Measurements from ENCODE around the gene MMD2. TPM values are rescaled to one million over a fixed set of nuclear protein-coding genes. Genes with fewer than 3 reads are reported as not detected.

The MMD2 gene
- polyA plus RNA-seq, 2 of the 4 experiments (the other 2 are of a cell fraction), result not detected

DNA sequence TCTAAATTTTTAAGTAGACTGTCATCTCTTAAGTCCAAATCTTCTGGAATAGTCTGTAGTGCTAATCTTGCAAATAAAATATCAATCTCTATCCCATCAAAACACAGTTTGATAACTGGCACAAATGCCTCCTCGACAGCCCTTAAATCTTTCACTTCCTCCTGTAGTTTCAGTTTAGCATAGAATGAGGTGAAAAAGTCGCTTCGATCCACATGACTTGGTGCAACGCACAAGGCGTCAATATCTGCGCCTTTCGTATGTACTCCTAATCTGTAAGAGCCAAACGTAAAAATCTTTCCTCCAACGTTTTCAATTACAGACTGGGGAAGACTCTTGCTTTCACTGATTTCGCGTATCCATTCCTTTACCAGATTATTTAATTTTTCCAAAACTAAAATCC lies 97.8 kb downstream of the MMD2 start:
- 85% methylated on average over 11 of the region's 11 CpGs for WGBS (ENCODE audit: missing lambda C conversion rate)
- no peaks in the 10 kb centered on the region for H3K4me1 ChIP-seq
- no peak overlapping the region for H3K4me2 ChIP-seq
- ChIA-PET POLR2A (no interaction called here), CTCF (no interaction called here)
- no peak overlapping the region for H3K27ac ChIP-seq
- no peaks in the 10 kb centered on the region for H3K9me3 ChIP-seq
- DNase-seq (ENCODE audit: low read depth in 1 of 2, low spot score in 1 of 2) (no peak), FAIRE-seq (no peak), ATAC-seq (no peak)
- H3K4me3 ChIP-seq, result no peak overlapping the region
- TF ChIP-seq, protein P1, sequence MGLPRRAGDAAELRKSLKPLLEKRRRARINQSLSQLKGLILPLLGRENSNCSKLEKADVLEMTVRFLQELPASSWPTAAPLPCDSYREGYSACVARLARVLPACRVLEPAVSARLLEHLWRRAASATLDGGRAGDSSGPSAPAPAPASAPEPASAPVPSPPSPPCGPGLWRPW (IDR thresholded peaks at IDR 0.05), result no peak
- TF ChIP-seq, protein P2, sequence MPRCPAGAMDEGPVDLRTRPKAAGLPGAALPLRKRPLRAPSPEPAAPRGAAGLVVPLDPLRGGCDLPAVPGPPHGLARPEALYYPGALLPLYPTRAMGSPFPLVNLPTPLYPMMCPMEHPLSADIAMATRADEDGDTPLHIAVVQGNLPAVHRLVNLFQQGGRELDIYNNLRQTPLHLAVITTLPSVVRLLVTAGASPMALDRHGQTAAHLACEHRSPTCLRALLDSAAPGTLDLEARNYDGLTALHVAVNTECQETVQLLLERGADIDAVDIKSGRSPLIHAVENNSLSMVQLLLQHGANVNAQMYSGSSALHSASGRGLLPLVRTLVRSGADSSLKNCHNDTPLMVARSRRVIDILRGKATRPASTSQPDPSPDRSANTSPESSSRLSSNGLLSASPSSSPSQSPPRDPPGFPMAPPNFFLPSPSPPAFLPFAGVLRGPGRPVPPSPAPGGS (IDR thresholded peaks at IDR 0.05), result no peak
- TF ChIP-seq EHMT2 (IDR thresholded peaks at IDR 0.05; ENCODE audit: low read depth) (no peak), FOXS1 (CRISPR knock-in tag; IDR thresholded peaks at IDR 0.05) (no peak), HDAC2 (IDR thresholded peaks at IDR 0.05) (no peak), NFE2L2 (conservative IDR thresholded peaks at IDR 0.05; ENCODE audit: low read length) (no peak), MAFK (IDR thresholded peaks at IDR 0.05; ENCODE audit: partially characterized antibody) (no peak), RNF2 (IDR thresholded peaks at IDR 0.05; ENCODE audit: borderline replicate concordance, low read depth) (no peak), NR3C1 (IDR thresholded peaks at IDR 0.05) (no peak), EHF (CRISPR knock-in tag; IDR thresholded peaks at IDR 0.05) (no peak), JUN (IDR thresholded peaks at IDR 0.05) (no peak), POLR2A (IDR thresholded peaks at IDR 0.05; ENCODE audit: low read length) (no peak), CBX2 (IDR thresholded peaks at IDR 0.05; ENCODE audit: borderline replicate concordance, low read depth) (no peak)
- TF ChIP-seq, protein P3, sequence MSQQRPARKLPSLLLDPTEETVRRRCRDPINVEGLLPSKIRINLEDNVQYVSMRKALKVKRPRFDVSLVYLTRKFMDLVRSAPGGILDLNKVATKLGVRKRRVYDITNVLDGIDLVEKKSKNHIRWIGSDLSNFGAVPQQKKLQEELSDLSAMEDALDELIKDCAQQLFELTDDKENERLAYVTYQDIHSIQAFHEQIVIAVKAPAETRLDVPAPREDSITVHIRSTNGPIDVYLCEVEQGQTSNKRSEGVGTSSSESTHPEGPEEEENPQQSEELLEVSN (IDR thresholded peaks at IDR 0.05; ENCODE audit: borderline replicate concordance, low read depth), result no peak
- TF ChIP-seq, protein P4, sequence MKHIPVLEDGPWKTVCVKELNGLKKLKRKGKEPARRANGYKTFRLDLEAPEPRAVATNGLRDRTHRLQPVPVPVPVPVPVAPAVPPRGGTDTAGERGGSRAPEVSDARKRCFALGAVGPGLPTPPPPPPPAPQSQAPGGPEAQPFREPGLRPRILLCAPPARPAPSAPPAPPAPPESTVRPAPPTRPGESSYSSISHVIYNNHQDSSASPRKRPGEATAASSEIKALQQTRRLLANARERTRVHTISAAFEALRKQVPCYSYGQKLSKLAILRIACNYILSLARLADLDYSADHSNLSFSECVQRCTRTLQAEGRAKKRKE (CRISPR knock-in tag; IDR thresholded peaks at IDR 0.05; ENCODE audit: low read depth), result no peak
- TF ChIP-seq, protein P5, sequence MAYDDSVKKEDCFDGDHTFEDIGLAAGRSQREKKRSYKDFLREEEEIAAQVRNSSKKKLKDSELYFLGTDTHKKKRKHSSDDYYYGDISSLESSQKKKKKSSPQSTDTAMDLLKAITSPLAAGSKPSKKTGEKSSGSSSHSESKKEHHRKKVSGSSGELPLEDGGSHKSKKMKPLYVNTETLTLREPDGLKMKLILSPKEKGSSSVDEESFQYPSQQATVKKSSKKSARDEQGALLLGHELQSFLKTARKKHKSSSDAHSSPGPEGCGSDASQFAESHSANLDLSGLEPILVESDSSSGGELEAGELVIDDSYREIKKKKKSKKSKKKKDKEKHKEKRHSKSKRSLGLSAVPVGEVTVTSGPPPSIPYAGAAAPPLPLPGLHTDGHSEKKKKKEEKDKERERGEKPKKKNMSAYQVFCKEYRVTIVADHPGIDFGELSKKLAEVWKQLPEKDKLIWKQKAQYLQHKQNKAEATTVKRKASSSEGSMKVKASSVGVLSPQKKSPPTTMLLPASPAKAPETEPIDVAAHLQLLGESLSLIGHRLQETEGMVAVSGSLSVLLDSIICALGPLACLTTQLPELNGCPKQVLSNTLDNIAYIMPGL (CRISPR knock-in tag; IDR thresholded peaks at IDR 0.05; ENCODE audit: borderline replicate concordance), result no peak
- TF ChIP-seq, protein P6, sequence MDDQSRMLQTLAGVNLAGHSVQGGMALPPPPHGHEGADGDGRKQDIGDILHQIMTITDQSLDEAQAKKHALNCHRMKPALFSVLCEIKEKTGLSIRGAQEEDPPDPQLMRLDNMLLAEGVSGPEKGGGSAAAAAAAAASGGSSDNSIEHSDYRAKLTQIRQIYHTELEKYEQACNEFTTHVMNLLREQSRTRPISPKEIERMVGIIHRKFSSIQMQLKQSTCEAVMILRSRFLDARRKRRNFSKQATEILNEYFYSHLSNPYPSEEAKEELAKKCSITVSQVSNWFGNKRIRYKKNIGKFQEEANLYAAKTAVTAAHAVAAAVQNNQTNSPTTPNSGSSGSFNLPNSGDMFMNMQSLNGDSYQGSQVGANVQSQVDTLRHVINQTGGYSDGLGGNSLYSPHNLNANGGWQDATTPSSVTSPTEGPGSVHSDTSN (IDR thresholded peaks at IDR 0.05), result no peak

DNA sequence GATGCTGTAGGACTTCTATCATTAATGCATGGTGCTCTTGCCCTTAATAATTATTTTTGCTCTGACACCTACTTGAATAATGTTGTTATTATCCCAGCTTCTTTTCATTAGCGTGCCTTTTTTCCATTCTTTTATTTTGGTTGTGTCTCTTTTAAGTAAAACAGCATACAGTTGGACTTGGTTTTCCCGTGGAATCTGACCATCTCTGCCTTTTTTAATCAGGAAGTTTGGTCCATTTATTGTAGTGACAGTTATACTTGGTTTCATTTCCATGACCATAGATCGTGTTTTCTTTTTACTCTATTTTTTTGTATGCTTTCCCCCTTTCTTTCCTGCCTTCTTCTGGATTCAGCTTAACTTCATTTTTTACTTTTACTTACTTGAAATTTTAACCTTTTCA lies 101.8 kb downstream of the MMD2 start:
- DNase-seq (ENCODE audit: low read depth in 1 of 2, low spot score in 1 of 2) (no peak), FAIRE-seq (no peak), ATAC-seq (no peak)
- Histone ChIP-seq H3K4me1 (no peaks in the 10 kb centered on the region), H3K9me3 (no peaks in the 10 kb centered on the region), H3K4me3 (no peak overlapping the region), H3K27ac (no peak overlapping the region), H3K4me2 (no peak overlapping the region)
- TF ChIP-seq POLR2AphosphoS2 (conservative IDR thresholded peaks at IDR 0.05; ENCODE audit: low read length), result no peak
- TF ChIP-seq, protein P1 (IDR thresholded peaks at IDR 0.05), result no peak
- no peak for TF ChIP-seq POLR2A (IDR thresholded peaks at IDR 0.05; ENCODE audit: low read length)
- no peak for TF ChIP-seq ZC3H11A (IDR thresholded peaks at IDR 0.05)
- no peak for TF ChIP-seq CBX8 (IDR thresholded peaks at IDR 0.05)
- TF ChIP-seq HEYL (CRISPR knock-in tag; IDR thresholded peaks at IDR 0.05), result no peak
- TF ChIP-seq NR3C1 (IDR thresholded peaks at IDR 0.05), result no peak
- no peak for TF ChIP-seq ESRRA (IDR thresholded peaks at IDR 0.05; ENCODE audit: borderline replicate concordance, low read length)
- TF ChIP-seq GATA3 (IDR thresholded peaks at IDR 0.05; ENCODE audit: borderline replicate concordance), result no peak
- no peak for TF ChIP-seq PHF8 (IDR thresholded peaks at IDR 0.05; ENCODE audit: borderline replicate concordance, low read depth)
- no peak for TF ChIP-seq EHF (CRISPR knock-in tag; IDR thresholded peaks at IDR 0.05)
- TF ChIP-seq TFCP2L1 (CRISPR knock-in tag; IDR thresholded peaks at IDR 0.05), result no peak
- TF ChIP-seq, protein P5 (CRISPR knock-in tag; IDR thresholded peaks at IDR 0.05; ENCODE audit: borderline replicate concordance), result no peak
- TF ChIP-seq, protein P7, sequence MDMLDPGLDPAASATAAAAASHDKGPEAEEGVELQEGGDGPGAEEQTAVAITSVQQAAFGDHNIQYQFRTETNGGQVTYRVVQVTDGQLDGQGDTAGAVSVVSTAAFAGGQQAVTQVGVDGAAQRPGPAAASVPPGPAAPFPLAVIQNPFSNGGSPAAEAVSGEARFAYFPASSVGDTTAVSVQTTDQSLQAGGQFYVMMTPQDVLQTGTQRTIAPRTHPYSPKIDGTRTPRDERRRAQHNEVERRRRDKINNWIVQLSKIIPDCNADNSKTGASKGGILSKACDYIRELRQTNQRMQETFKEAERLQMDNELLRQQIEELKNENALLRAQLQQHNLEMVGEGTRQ (IDR thresholded peaks at IDR 0.05), result no peak
- TF ChIP-seq EP300 (IDR thresholded peaks at IDR 0.05), result no peak
- TF ChIP-seq MAZ (IDR thresholded peaks at IDR 0.05; ENCODE audit: borderline replicate concordance, low read depth, low read length), result no peak
- TF ChIP-seq, protein P3 (IDR thresholded peaks at IDR 0.05; ENCODE audit: borderline replicate concordance, low read depth), result no peak
- no peak for TF ChIP-seq SREBF2 (IDR thresholded peaks at IDR 0.05)
- POLR2A ChIA-PET, result no interaction called here
- CTCF ChIA-PET, result interaction anchor here (1.3 to 3.2 kb wide), 3 partner anchors 10 to 59 kb away, joined by 3 to 10 read pairs (median 5); partner anchors contain the start of gene RADIL
- WGBS (ENCODE audit: missing lambda C conversion rate), result 53% methylated on average over 3 of the region's 3 CpGs

All from A549 (cell line).